ENCODE data around the gene PFDN6.

- TF ChIP-seq, protein P1, sequence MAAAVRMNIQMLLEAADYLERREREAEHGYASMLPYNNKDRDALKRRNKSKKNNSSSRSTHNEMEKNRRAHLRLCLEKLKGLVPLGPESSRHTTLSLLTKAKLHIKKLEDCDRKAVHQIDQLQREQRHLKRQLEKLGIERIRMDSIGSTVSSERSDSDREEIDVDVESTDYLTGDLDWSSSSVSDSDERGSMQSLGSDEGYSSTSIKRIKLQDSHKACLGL (CRISPR knock-in tag; IDR thresholded peaks at IDR 0.05; ENCODE audit: borderline replicate concordance, poor library complexity, severe bottlenecking), result no peak
- TF ChIP-seq MED1 (CRISPR knock-in tag; IDR thresholded peaks at IDR 0.05; ENCODE audit: borderline replicate concordance) (no peak), ESRRA (IDR thresholded peaks at IDR 0.05; ENCODE audit: borderline replicate concordance, low read depth) (no peak), CEBPB (tag; IDR thresholded peaks at IDR 0.05) (no peak), STAT6 (CRISPR knock-in tag; IDR thresholded peaks at IDR 0.05) (no peak)
- TF ChIP-seq, protein P2, sequence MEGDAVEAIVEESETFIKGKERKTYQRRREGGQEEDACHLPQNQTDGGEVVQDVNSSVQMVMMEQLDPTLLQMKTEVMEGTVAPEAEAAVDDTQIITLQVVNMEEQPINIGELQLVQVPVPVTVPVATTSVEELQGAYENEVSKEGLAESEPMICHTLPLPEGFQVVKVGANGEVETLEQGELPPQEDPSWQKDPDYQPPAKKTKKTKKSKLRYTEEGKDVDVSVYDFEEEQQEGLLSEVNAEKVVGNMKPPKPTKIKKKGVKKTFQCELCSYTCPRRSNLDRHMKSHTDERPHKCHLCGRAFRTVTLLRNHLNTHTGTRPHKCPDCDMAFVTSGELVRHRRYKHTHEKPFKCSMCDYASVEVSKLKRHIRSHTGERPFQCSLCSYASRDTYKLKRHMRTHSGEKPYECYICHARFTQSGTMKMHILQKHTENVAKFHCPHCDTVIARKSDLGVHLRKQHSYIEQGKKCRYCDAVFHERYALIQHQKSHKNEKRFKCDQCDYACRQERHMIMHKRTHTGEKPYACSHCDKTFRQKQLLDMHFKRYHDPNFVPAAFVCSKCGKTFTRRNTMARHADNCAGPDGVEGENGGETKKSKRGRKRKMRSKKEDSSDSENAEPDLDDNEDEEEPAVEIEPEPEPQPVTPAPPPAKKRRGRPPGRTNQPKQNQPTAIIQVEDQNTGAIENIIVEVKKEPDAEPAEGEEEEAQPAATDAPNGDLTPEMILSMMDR (IDR thresholded peaks at IDR 0.05 in 2 of 3, conservative IDR thresholded peaks at IDR 0.05 in 1 of 3; ENCODE audit: insufficient read depth in 2 of 3, low read depth in 1 of 3, low read length in 3 of 3), result no peak
Observed at GRCh38 chr6:33288141-33288920, 1.1 kb upstream of the PFDN6 start.

All from K562 (cell line).